Neural progenitor cell (in vitro differentiated cells): Measurements from ENCODE around the gene PLEKHN1.

Experiments
- CTCF ChIP-seq: fragments of 200-600 bp; sonication (generic); IDR thresholded peaks from 2 replicates; pipeline ENCODE4 v1.5.1; 2017; ENCODE audit warnings: antibody characterized with exemption, mild to moderate bottlenecking
- EZH2 ChIP-seq: fragments of 200-600 bp; sonication (generic); IDR thresholded peaks from 2 replicates; pipeline ENCODE4 v1.6.1; 2017; ENCODE audit warnings: antibody characterized with exemption, mild to moderate bottlenecking, moderate library complexity

GRCh38 chr1:962381-963300 lies 3.6 kb upstream of the PLEKHN1 start:
- TF ChIP-seq EZH2 = no peak
- no peak for TF ChIP-seq CTCF
